HG03175 (cell line): ENCODE data around the gene SGPP1.
"Not testable (repeated sequence)": the region's sequence is repeated elsewhere in the genome, so short reads cannot be mapped to it uniquely, and the experiment has no call there.

Experiments
- ATAC-seq: cut with Tn5 transposase; IDR thresholded peaks from one replicate; pipeline ENCODE4 v1.9.1; 2021; ENCODE audit warnings: mild to moderate bottlenecking, moderate library complexity; ENCODE audit not compliant: unreplicated experiment

SGPP1 gene

GRCh38 chr14:63727736-63728728, at the start of gene SGPP1:
SGPP1 (minus strand) TSS chr14:63728065; CDS start chr14:63727944, 121 bp downstream.
- peak; percentile 85 for ATAC-seq

GRCh38 chr14:63777024-63777423, 49.2 kb upstream of the SGPP1 start:
- ATAC-seq = no peak

- no peak for ATAC-seq
Observed at GRCh38 chr14:63773504-63773903, 45.6 kb upstream of the SGPP1 start.

- ATAC-seq = peak; percentile 67
Observed at GRCh38 chr14:63770187-63770807, 42.4 kb upstream of the SGPP1 start.

DNA sequence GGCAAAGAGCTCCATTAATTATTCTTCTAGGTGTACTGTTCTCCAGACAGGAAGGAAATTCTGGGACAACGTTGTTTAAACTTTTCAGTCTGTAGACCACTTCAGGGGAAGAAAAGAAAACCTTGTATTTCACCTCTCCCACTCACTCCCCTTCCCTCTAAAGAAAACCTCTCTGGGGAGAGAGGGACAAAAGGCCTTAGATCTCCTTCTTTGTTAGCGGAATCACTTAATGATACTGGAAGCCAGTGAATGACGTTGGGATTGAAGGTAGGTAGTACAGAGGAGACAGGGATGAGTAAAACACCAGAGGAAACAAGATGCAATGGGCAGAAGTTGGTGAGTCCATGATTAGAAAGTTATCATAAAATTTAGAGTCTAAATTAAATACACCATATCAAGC, 38.7 kb upstream of the SGPP1 start:
- no peak for ATAC-seq

GRCh38 chr14:63764620-63765139, 36.8 kb upstream of the SGPP1 start:
- ATAC-seq = no peak

DNA sequence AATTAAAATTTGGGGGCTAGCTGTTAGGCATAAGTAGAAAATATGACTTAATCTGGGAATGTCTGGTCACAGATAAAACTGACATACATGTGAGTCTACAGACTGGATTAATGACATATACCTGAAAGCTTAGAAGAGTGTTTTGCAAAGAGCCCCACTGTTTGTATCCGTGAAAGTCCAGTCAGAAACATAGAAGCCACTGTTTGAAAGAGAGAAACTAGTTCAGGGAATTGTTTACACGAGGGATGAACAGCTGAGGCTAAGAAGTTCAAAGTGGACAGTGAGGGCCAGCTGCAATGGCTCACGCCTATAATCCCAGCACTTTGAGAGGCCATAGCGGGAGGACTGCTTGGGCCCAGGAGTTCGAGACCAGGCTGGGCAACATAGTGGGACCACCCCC, 36.2 kb upstream of the SGPP1 start:
- no peak for ATAC-seq

DNA sequence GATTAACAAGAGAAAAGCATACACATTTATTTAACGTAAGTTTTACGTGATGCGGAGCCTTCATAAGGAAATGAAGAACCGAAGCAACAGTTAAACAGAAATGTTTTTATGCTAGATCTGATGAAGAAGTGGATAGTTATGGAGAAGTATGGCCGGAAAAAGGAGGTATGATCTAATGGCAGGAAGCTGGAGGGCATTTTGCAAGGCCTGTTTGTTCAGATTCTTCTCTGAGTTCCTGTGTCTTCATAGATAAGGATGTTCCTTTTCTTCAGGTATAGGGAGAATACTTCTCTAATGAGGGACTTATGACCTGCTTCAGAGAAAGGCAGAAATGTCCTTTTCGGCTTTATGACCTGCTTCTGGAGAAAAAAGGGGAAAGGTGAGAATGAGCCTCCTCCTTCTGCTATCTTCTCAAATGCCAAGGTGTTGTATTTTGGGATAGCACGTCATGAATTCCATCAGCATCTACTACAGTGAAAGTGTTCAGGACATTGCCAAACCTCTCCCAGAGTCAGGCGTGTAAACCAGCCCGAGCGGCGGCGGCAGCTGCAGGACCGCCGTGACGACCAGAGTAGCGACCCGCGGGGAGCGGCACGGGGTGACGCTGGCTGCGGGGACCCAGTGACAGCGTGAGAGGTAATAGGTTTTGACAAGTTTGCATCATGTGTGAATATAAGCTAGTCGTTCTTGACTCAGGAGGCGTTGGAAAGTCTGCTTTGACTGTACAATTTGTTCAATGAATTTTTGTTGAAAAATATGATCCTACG, 33.7 kb upstream of the SGPP1 start:
- no peak for ATAC-seq

GRCh38 chr14:63760014-63760413, 32.1 kb upstream of the SGPP1 start:
- ATAC-seq = no peak

DNA sequence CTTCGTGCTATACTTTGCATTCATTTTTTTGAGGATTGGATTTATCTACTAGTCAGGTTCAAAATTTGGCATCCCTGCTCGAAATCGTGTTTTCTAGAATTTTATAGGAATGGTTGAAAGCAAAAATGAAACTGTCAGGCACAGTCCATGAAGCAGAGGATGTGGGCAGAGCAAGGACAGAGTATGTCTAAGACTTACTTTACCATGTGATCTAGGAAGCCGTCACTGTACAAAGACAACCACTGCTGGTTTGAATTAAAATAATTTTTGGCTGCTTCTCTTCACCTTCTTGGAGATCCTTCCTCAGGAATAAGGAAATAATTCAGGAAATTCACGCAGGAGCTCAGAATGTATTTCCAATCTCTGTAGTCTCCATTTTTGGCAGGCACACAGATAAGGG, 31.6 kb upstream of the SGPP1 start:
- peak; percentile 86 for ATAC-seq

DNA sequence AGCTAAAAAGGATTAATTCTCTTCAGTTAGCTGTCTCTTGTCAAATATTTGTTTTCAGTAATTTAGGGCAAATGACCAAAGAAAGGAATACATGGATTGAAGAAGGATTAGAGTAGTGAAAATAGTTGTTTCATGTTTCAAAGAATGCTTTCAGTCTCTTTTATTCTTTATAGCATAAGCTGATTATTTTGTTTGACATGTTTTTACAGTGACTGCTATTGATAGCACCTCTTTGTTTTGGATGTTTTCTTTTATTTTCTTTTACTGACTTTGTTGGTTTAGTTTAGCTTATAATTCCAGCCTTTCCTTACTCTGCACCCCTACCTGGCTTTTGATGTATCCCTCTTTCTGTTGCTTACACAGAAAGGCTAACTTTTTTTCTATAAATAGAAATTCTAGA, 29.3 kb upstream of the SGPP1 start:
- ATAC-seq = no peak

DNA sequence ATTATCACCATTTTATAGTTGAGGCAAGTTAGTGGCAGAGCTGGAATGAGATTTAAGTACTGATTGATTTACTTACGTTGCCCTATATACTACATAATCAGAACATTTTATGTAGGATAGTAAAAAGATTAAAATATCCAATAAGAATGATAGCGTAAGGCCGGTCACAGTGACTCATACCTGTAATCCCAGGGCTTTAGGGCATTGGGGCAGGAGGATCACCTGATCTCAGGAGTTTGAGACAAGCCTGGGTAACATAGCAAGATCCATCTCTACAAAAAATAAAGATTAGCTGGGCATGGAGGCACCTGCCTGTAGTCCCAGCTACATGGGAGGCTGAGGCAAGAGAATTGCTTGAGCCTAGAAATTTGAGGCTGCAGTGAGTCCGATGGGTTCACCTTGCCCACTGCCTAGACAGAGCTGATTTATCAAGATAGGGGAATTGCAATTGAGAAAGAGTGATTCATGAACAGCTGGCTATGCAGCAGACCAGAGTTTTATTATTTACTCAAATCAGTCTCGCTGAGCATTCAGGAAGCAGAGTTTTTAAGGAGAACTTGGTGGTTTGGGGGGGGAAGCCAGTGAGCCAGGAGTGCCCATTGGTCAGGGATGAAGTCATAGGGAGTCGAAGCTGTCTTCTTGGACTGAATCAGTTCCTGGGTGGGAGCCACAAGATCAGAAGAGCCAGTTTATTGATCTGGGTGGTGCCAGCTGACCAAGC, 24.7 kb upstream of the SGPP1 start:
- no peak for ATAC-seq

GRCh38 chr14:63751076-63751475, 23.2 kb upstream of the SGPP1 start:
- ATAC-seq = not testable (repeated sequence)

DNA sequence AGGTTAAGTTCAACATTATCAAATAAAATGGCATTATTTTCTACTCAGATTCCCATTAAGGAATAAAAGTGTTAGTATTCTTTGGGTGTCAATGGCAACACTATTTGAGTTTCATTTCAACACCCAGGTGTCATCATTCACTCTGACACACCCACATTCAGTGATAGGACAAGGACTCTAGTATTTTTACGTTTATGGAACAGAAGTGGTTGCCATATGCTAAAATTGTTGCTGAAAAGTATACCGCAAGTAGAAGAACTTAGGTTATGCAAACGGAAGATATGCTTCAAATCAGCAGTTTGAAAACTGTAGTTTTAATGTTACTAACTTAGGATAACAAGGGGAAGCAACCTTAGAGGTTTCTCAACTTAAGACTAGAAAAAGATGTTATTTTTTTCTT, 20.0 kb upstream of the SGPP1 start:
- ATAC-seq = no peak

DNA sequence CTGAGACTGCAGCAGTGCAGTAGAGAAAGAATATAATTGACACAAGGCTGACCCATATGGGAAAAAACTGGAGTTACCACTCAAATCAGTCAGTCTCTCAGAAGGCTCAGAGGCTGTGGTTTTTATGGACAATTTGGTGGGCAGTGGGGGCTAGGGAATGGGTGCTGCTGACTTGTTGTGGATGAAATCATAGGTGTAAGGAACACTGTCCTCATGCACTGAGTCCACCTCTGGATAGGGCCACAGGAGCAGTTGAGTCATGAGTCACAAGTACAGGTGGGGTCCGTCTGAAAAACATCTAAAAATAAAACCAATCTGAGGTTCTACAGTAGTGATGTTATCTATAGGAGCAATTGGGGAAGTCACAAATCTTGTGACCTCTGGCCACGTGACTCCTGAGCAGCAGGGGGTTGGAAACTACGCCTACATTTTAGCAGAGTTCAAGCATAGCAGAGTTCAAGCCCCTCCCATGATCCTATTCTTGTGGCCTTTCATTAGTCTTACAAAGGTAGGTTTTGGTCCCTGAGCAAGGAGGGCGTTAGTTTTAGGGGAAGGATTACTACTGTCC, 18.1 kb upstream of the SGPP1 start:
- ATAC-seq = peak; percentile 69

DNA sequence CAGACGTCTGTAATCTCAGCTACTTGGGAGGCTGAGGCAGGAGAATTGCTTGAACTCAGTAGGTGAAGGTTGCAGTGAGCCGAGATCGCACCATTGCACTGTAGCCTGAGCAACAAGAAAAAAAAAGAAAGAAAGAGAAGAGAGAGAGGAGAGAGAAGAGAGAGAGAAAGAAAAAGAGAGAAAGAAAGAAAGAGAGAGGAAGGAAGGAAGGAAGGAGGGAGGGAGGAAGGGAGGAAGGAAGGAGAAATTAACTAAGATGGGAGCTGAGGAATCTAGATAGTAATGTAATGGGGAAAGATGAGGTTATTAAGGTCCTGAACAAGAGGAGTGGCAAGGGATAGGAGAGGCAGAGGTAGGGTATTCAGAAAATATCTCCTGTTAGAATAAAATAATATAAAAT, 17.4 kb upstream of the SGPP1 start:
- no peak for ATAC-seq

GRCh38 chr14:63737582-63738006, 9.7 kb upstream of the SGPP1 start:
- ATAC-seq = peak; percentile 94

GRCh38 chr14:63735720-63736119, 7.9 kb upstream of the SGPP1 start:
- no peak for ATAC-seq

DNA sequence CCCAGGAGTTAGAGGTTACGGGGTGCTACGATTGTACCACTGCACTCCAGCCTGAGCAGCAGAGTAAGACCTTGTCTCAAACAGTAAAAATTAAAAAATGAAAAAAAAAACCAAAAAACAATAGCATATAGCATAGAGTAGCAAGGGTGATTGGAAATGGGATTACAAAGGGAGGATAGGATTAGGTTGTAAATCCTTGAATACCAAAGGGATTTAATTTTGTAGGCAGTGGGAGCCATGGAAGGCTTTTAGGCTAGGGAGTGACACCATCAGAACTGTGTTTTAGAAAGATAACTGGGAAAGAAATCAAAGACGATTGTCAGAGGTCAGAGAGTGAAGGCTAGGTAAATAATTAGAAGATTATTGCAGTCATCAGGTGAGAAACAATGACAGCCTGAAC, 2.8 kb upstream of the SGPP1 start:
- ATAC-seq = no peak

DNA sequence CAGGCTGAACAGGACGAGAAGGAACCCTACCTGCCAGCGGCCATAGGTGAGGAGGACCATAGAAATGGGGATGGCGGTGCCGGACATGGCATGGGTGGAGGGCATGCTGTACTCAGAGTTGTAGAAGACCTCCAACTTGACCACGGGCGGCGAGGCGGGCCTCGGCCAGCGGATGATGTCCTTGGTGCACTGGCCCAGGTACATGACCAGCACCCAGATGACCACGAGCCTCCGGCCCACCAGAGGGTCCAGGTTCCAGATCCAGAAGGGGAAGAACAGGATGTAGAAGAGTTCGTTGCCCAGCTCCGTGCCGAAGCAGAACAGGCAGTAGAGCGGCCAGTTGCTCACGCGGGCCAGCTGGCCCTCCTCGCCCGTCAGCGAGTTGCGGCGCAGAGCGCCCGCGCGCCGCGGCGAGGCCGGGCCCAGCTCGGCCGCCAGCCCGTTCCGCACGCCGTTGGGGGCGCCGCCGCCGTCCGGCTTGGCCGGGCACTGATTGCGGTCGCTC, 582 bp downstream of the SGPP1 start:
- peak; percentile 31 for ATAC-seq
